ENCODE results near the gene UNCX.

- TF ChIP-seq ZNF274 (IDR thresholded peaks at IDR 0.05; ENCODE audit: low read depth, low read length) (no peak), POLR2A (IDR thresholded peaks at IDR 0.05; ENCODE audit: borderline replicate concordance, extremely low read depth, insufficient read depth, insufficient read length) (no peak), POLR2AphosphoS5 (IDR thresholded peaks at IDR 0.05; ENCODE audit: low read depth, low read length) (no peak), EZH2 (IDR thresholded peaks at IDR 0.05) (no peak), ZFX (IDR thresholded peaks at IDR 0.05) (no peak), EGR1 (IDR thresholded peaks at IDR 0.05; ENCODE audit: low read depth) (no peak)
- TF ChIP-seq, protein P1, sequence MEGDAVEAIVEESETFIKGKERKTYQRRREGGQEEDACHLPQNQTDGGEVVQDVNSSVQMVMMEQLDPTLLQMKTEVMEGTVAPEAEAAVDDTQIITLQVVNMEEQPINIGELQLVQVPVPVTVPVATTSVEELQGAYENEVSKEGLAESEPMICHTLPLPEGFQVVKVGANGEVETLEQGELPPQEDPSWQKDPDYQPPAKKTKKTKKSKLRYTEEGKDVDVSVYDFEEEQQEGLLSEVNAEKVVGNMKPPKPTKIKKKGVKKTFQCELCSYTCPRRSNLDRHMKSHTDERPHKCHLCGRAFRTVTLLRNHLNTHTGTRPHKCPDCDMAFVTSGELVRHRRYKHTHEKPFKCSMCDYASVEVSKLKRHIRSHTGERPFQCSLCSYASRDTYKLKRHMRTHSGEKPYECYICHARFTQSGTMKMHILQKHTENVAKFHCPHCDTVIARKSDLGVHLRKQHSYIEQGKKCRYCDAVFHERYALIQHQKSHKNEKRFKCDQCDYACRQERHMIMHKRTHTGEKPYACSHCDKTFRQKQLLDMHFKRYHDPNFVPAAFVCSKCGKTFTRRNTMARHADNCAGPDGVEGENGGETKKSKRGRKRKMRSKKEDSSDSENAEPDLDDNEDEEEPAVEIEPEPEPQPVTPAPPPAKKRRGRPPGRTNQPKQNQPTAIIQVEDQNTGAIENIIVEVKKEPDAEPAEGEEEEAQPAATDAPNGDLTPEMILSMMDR (IDR thresholded peaks at IDR 0.05 in 2 of 3, conservative IDR thresholded peaks at IDR 0.05 in 1 of 3; ENCODE audit: borderline replicate concordance in 1 of 3, insufficient read depth in 1 of 3, low read depth in 2 of 3, low read length in 2 of 3) = no peak
- TF ChIP-seq, protein P2, sequence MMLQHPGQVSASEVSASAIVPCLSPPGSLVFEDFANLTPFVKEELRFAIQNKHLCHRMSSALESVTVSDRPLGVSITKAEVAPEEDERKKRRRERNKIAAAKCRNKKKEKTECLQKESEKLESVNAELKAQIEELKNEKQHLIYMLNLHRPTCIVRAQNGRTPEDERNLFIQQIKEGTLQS (IDR thresholded peaks at IDR 0.05) = no peak
Measured at GRCh38 chr7:1210321-1210978, 22.2 kb upstream of the UNCX start.

All from HCT116 (cell line).